T-helper 9 cell (primary cell): Measurements from ENCODE around the gene ERG28.
"Not testable (repeated sequence)": the region's sequence is repeated elsewhere in the genome, so short reads cannot be mapped to it uniquely, and the experiment has no call there.

Source experiments
- DNase-seq: peaks from one replicate; pipeline ENCODE4 v3.0.0-alpha.2; 2020

ERG28 gene

DNA sequence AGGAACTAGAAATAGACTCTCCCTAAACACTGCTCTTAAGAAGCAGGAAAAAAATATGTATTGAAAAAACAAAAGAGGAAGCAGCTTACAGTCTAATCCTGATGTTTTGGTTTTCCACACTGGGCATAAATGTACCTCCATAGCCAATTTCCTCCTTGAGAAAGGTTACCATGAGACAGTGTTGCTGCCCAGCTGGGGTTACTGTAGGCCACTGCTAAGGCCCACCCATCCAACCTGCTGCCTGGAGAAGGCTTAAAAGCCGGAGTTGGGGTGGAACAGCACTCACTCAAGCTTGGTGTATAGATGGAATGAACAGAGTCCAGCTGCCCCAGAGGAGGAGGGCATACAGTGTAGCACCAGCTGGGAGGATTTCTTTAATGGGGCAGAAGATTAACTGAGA, 41.1 kb downstream of the ERG28 start:
- no peak for DNase-seq

DNA sequence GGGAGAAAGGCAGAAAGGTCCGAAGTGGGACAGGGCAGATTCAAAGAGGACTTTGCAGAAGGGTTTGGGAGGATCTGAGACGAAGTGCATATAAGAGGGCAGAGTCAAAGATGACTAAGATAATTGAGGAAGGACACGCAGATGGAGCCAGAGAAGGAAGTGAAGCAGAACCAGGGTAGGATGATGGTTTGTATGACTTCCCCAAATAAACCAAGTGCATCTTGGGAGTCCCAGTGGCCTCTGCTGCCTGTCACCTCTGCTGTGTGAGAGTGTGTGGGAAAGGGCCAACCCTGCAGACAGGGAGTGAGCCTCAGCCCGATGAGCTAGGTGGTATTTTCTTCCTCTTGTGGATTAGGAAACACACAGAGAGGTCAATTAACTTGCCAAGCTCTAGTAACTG, 45.5 kb downstream of the ERG28 start:
- no peak for DNase-seq

DNA sequence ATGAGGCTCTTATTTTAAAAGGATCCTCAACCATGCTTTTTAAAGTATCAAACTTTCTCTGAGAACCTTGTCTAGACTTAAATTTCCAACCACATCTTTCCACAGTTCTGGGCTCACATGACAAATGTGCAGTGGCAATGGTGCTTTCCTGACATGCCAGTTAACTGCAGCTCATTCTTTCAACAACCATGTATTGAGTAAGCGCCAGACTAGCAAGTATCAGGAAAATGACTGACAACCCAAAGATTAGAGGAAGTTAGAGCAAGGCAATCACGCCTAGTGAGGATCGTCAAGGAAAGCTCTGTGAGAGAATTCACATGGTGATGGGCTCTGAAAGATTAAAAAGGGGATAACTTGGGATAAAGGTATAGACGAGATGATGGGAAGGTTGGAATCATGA, 46.5 kb downstream of the ERG28 start:
- DNase-seq = no peak

DNA sequence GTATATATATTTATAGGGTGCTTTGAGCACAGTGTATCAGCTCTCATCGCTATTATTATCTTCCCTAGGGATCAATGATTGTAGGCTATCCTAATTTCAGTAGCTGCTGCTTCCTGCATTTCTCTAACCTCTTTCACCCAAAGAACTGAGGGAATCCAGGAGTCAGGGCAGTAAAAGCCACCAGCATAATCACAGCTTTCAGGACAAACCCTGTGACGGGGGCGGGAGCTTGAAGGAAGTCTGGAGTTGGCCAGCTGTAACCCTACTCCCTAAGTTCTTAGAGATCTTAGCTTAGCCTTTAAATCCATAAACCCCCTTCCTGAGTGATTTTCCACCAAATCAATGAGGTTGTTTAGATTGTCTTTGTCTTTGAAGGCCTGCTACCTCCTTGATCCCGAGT, 48.5 kb downstream of the ERG28 start:
- no peak for DNase-seq

DNA sequence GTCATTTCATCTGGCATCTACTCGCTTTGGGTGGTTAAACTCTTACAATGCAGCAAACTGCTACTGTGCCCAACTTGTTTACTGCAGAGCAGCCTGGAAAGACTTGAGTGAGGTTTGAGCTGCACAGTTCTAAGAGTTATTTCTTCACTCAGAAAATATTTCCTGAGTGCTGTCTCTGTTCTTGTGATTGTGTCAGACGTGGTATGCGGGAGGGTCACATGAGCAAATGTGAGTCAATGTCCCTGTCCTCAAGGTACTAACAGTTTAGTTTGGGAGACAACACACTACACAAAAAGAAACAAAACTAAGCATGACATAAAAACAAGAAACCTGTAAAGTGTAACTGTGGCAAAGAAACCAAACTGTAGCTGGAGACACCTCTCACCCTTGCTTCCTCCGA, 49.8 kb downstream of the ERG28 start:
- no peak for DNase-seq

DNA sequence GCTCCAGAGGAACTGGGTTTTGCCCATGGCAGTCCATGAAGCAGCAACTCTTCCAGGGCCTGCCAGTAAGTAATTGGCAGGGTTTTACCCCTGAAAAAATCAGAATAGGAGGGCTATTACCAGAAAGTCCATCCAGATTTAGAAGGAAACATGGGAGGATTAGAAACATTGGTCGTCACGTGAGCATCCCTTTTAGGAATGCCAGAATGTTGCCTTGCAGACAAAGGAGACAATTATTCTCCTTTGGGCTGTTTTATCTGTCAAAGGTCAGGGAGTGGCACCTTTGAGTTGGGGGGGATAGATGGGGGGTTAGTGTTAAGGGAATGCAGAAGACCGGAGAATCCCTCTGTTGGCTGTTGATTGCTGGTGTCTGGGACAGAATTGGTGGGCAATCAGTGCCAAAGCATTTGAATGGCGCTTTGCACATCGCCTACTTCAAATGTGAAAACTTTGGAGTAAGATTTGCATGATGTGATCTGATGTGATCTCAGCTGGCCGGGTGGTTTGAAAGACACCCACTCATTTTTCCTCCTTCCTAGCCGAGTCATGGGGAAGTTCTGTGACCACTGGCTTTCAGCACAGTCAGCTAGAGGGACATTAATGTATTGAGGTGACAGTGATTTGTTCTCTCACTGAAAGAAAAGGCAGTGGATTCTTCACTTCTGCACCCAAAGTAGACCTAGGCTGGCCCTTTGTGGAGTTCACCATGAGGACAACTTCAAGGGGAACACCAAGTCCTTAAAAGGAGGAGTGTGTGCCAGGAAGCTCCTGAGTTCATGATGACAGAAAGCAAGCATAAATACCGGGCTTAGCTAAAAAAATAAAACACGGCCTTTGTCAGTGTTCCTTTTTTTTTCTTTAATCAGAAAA, 50.8 kb downstream of the ERG28 start:
- DNase-seq = no peak

DNA sequence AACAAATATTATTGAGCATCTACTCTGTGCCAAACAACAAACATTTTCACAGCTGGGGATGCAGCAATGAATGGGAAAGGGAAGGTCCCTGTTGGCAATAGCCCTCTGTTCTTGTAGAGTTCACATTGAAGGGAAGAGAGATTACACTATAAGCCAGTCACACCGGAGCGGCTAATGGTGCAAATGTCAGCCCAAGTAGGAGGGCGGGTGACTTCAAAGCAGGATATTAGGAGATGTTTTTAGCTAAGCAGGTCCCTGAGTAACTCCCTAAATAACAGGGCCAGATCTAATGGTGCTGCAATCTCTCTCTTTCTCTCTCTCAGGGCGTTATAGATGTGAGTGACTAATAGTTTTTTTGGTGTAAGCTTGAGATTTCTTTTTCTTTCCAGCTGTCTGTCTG, 51.6 kb downstream of the ERG28 start:
- no peak for DNase-seq

DNA sequence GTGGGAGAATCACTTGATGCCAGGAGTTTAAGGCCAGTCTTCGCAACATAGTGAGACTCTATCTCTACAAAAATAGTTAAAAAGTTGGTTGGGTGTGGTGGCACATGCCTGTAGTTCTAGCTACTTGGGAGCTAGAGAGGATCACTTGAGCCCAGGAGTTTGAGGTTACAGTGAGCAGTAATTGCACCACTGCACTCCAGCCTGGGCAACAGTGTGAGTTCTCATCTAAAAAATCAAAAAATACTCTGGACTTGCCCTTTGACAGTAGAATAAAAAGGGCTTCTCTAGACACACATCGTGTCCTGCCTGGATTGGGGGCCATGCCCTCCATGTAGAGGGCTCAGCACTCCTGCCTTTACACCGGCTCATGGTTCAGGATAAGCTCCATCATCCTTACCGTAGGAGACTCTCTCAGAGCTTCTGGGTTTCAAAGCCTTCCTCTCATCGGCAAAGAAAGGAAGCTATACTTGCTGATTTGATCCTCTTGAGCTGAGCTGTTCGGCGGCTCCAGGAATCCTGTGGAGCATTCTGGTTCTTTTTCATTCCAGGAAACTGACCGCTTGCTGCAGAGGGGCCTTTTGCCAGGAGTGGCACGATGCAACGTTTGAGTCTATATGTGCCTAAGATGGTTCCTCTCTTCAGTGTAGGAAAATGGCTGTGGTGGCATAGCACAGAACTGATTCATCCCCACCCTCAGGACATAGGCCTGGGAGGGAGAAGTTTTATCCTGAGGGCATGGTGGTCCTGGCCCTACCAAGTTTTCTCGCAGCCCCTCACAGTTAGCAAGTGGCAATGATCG, 52.6 kb downstream of the ERG28 start:
- DNase-seq = no peak

DNA sequence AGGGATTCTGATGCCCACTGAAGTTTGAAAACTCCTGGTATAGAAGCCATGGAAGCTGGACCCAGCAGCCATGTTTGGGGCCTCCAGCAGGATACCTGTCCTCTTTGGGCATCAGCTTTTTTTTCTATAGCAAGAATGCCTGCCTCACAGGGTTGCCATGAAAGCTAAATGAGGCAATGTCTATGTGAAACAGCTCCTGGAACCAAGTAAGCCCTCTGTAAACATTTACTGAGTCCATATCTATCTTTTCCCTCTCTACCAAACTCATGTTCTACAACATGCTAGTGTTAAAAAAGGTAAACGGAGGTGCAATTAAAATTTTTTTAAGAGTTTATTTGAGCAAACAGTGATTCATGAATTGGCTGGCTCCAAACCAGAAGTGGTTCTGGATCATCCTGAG, 53.6 kb downstream of the ERG28 start:
- DNase-seq = no peak

DNA sequence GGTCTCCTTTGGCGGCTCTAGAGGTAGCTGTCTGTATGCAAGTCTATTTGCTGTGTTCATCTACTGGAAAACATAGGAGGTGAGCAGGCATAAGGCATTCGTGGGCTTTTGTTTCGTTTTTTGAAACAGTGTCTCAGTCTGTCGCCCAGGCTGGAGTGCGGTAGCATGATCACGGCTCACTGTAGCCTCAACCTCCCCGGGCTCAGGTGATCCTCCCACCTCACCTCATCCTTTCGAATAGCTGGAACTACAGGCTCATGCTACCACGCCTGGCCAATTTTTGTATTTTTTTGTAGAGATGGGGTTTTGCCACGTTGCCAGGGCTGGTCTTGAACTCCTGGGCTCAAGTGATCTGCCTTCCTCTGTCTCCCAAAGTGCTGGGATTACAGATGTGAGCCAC, 54.8 kb downstream of the ERG28 start:
- DNase-seq = no peak

DNA sequence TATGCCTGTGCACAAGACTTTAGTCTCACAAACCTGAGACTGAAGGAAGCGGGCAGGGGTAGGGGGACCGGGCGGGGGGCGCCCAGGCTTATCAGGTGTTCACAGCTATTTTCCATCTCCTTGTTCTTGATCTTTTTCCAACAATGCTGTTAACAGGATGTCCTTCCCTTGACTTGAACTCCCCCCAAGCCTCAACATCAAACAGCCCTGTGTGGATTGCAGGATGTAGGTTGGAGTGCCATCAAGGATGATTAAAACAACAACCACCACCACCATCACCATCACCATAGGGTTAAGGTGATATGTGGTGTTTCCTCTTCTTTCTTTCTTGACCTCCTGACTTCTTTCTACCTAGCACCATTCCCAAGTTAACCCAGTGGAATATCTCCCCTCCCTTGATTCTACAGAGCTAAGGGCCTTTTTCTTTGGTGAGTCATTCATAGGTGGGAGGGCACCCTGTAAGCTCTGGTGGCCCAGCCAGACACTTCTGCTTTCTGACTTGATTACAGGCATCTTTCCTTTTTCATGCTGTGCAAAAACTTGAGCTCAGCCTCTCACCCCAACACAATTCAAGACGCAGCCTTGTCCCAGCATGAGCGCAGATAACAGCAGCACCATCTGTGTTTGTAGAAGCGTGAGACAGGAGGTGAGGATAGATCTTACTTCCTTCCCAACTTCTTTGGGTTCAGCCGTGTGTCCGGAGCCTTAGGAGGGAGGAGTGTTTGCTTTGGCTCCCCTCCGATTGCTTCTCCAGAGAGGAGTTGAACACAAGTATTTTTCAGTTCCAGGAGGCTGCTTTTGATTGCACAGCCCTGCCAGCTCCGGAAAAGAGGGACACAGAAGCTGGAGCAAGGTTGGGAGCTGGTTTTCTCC, 55.5 kb downstream of the ERG28 start:
- DNase-seq = no peak

DNA sequence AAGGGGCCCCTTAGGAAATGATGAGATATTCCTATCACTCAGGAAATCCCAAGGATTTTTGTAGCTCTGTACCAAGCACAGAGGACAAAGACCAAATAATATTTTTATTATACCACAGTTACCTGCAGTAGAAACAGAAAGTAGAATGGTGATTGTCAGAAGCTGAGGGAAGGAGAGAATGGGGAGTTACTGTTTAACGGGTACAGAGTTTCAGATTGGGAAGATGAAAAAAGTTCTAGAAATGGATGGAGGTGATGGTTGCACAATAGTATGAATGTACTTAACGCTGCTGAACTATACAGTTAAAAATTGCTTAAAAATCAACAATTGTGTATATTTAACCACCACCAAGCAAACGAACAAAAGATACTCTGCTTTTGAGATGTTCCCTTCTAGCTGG, 58.2 kb downstream of the ERG28 start:
- no peak for DNase-seq

DNA sequence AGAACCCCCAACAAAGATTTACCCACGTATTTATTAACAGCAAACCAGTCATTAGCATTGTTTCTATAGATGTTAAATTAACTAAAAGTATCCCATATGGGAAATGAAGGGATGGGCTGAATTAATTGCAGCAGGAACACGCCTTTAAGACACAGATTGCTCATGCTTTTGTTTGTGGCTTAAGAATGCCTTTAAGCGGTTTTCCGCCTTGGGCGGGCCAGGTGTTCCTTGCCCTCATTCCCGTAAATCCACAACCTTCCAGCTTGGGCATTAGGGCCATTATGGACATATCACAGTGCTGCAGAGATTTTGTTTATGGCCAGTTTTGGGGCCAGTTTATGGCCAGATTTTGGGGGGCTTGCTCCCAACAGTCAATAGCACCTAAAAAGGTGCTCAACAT, 59.6 kb downstream of the ERG28 start:
- not testable (repeated sequence) for DNase-seq

DNA sequence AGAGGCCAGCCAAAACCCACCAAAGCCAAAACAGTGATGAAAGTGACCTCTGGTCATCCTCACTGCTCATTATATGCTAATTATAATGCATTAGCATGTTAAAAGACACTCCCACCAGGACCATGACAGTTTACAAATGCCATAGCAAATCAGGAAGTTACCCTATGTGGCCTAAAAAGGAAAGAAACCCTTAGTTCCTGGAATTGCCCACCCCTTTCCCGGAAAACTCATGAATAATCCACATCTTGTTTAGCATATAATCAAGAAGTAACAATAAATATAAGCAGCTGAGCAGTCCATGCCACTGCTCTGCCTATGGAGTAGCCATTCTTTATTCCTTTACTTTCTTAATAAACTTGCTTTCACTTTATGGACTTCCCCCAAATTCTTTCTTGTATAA, 60.6 kb downstream of the ERG28 start:
- not testable (repeated sequence) for DNase-seq
